Raji (cell line): ENCODE data around the gene ZBTB17.

Source experiments
- POLR2A ChIP-seq: IDR thresholded peaks from 2 replicates; pipeline ENCODE4 v1.6.1; 2011; ENCODE audit warnings: low read depth, low read length, control low read depth; ENCODE audit not compliant: insufficient read depth

Gene ZBTB17

GRCh38 chr1:15997637-15998280 lies 21.9 kb upstream of the ZBTB17 start:
- TF ChIP-seq POLR2A: no peak

GRCh38 chr1:15997076-15997585 lies 21.2 kb upstream of the ZBTB17 start:
- no peak for TF ChIP-seq POLR2A

GRCh38 chr1:15994590-15995351 lies 18.9 kb upstream of the ZBTB17 start:
- no peak for TF ChIP-seq POLR2A

- no peak for TF ChIP-seq POLR2A
These were observed 18.2 kb upstream of the ZBTB17 start for GRCh38 chr1:15994081-15994480.

- no peak for TF ChIP-seq POLR2A
These were observed 17.8 kb upstream of the ZBTB17 start for GRCh38 chr1:15993666-15994065.

- TF ChIP-seq POLR2A: no peak
These were observed 16.9 kb upstream of the ZBTB17 start for GRCh38 chr1:15992582-15993500.

GRCh38 chr1:15992187-15992553 lies 16.3 kb upstream of the ZBTB17 start:
- no peak for TF ChIP-seq POLR2A

GRCh38 chr1:15991427-15992186 lies 15.7 kb upstream of the ZBTB17 start:
- no peak for TF ChIP-seq POLR2A

- TF ChIP-seq POLR2A: no peak
These were observed 13.9 kb upstream of the ZBTB17 start for GRCh38 chr1:15989776-15990175.

GRCh38 chr1:15988856-15989736 lies 13.2 kb upstream of the ZBTB17 start:
- no peak for TF ChIP-seq POLR2A

- TF ChIP-seq POLR2A: no peak
These were observed 9.9 kb upstream of the ZBTB17 start for GRCh38 chr1:15985611-15986297.

GRCh38 chr1:15983275-15983674 lies 7.4 kb upstream of the ZBTB17 start:
- TF ChIP-seq POLR2A: no peak

GRCh38 chr1:15981679-15982078 lies 5.8 kb upstream of the ZBTB17 start:
- no peak for TF ChIP-seq POLR2A
